Spleen (tissue), 11 donors: ENCODE data around the gene PTPRN2. TPM values are rescaled to one million over a fixed set of nuclear protein-coding genes. Genes with fewer than 3 reads are reported as not detected.

Experiments used
- DNase-seq: peaks from one replicate; pipeline ENCODE4 v3.0.0-alpha.2; 2020
- H3K27ac ChIP-seq, 8 donors: fragments of 200-600 bp; sonication (generic) in 7 of 8; 1 replicate in 4 of 8; 2 replicates in 4 of 8; pipeline versions ENCODE4 v1.5.0 to v1.8.0; 2016 to 2021; ENCODE audit warnings: inconsistent platforms in 4 of 8, mild to moderate bottlenecking in 4 of 8, moderate library complexity in 1 of 8
- H3K27me3 ChIP-seq, 7 donors: fragments of 200-600 bp; sonication (generic) in 6 of 7; replicated peaks in 1 of 7; 1 replicate in 4 of 7; 2 replicates in 3 of 7; pipeline versions ENCODE4 v1.5.0 to v1.8.0; 2016 to 2021; ENCODE audit warnings: inconsistent platforms in 3 of 7, mild to moderate bottlenecking in 1 of 7
- H3K36me3 ChIP-seq, 6 donors: fragments of 200-600 bp; sonication (generic) in 5 of 6; 1 replicate in 4 of 6; 2 replicates in 2 of 6; pipeline versions ENCODE4 v1.5.0 to v1.8.0; 2016 to 2021; ENCODE audit warnings: inconsistent platforms in 2 of 6
- H3K4me1 ChIP-seq, 6 donors: fragments of 200-600 bp; sonication (generic) in 5 of 6; 1 replicate in 3 of 6; 2 replicates in 3 of 6; pipeline versions ENCODE4 v1.5.0 to v1.8.0; 2016 to 2021; ENCODE audit warnings: inconsistent platforms in 3 of 6
- H3K4me3 ChIP-seq, 8 donors: fragments of 200-600 bp; sonication (generic) in 7 of 8; 1 replicate in 4 of 8; 2 replicates in 4 of 8; pipeline versions ENCODE4 v1.5.0 to v1.8.0; 2016 to 2021; ENCODE audit warnings: inconsistent platforms in 4 of 8, mild to moderate bottlenecking in 4 of 8, moderate library complexity in 2 of 8
- H3K9me3 ChIP-seq, 8 donors: fragments of 200-600 bp; sonication (generic) in 7 of 8; 1 replicate in 4 of 8; 2 replicates in 4 of 8; pipeline versions ENCODE4 v1.5.0 to v1.8.0; 2016 to 2021; ENCODE audit warnings: inconsistent platforms in 4 of 8
- POLR2A ChIP-seq, 3 donors: fragments of 450-650 bp; IDR thresholded peaks; one replicate each; pipeline ENCODE4 v1.5.1; 2017; ENCODE audit warnings: antibody characterized with exemption in 3 of 3, mild to moderate bottlenecking in 1 of 3
- POLR2AphosphoS5 ChIP-seq, 3 donors: sonication (generic); formaldehyde crosslinking; IDR thresholded peaks; one replicate each; pipeline ENCODE4 v1.5.1; 2017; ENCODE audit warnings: antibody characterized with exemption in 3 of 3
- WGBS, 5 donors: extraction: QIAGEN DNeasy Blood & Tissue Kit in 3 of 5; methylation state at CpG; one replicate each; pipeline versions ENCODE4 v1.1.5 to v1.1.7; 2013 to 2018; 5-methylcytosine and 5-hydroxymethylcytosine counted together
- intact Hi-C: fragments of 100-400 bp; cut with DNase I; formaldehyde crosslinking; loops from one replicate; pipeline ENCODE4 v1.15.0; 2023; ENCODE audit warnings: low total_unique reads
- polyA plus RNA-seq, 3 donors: library from polyadenylated mRNA; stranded (reverse); fragments of 200-250 nt; gene quantifications; one replicate each; pipeline ENCODE4 v1.2.1, GENCODE V29; 2013
- total RNA-seq, 7 donors: library from RNA; depleted of rRNA in 3 of 7; stranded (reverse); fragments of >200 nt in 3 of 7; fragmentation: NEBNext Ultra II Directional in 4 of 7; extraction: Animal tissue kit (Norgen Biotek cat#: 25700) in 4 of 7; gene quantifications; one replicate each; pipeline versions ENCODE4 v1.1.0 to v1.2.1, GENCODE V29; 2016 to 2021
- TF ChIP-seq, protein P1 (sequence below), 11 experiments: fragments of 200-600 bp in 7 of 11; fragments of 450-650 bp in 4 of 11; sonication (generic) in 4 of 11; IDR thresholded peaks in 8 of 11; conservative IDR thresholded peaks in 3 of 11; 1 replicate in 7 of 11; 2 replicates in 4 of 11; pipeline versions ENCODE4 v1.4.0 to v1.8.0; 2016 to 2021; ENCODE audit warnings: antibody characterized with exemption in 11 of 11, inconsistent platforms in 4 of 11, mild to moderate bottlenecking in 1 of 11
- donor health status: healthy with polysubstance abuse.
- donor health status: DM: no; HTN: no; CAD: no; lungs with moderate emphysema.
- donor health status: DM: no; HTN: no; CAD: no.
- donor health status: Bipolar disorder and iron deficiency.
- donor health status: healthy.
- donor health status: DM: no; HTN: no; CAD: no.
- donor health status: DM: yes; HTN: yes; CAD: no.

The PTPRN2 gene
- total and polyA plus RNA-seq, 10 donors = 7.0 to 22.8 (median 16.8) TPM

GRCh38 chr7:157611341-157611740 is 976.3 kb downstream of the PTPRN2 start:
- H3K27ac ChIP-seq = no peak overlapping the region
- intact Hi-C loops = no loop called here
- WGBS, 5 donors = 88 to 94% (median 92%) methylated on average over 18 of the region's 18 CpGs

DNA sequence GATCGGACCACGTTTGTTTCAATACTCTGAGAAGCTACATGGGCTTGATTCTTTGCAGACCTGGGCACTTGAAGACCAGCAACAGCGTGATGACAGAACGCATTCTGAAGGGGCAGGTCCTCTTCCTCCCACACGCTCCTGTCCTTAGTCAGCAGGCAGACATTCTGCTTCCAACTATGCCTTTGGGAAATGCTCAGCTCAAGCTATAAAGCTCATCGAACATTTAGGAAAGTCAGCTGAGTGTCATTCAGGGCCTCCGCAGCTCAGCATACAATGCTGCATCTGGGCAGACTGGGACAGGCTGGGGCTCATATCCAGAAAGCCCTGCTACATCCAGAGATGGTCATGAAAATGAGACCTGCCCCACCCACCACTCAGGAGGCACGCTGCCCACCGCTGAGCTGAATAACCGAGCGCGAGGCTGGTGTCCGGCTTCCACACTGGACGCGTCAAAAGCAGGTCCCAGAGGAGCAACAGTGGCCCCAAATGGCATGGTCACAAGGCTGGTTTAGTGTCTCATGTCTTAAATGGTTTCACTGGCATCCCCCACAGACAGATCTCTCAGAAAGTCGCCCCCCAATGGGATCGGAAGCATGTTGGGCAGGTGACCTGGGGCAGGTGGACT is 976.8 kb downstream of the PTPRN2 start:
- 86 to 95% (median 92%) methylated on average over 17 of the region's 17 CpGs for WGBS, 5 donors
- intact Hi-C loops = no loop called here
- no peak for DNase-seq

More at GRCh38 chr7:157611341-157611740, 976.3 kb downstream of the PTPRN2 start:
- H3K9me3 ChIP-seq = peaks cover 0 to 15% (median 0%) of the 10 kb centered on the region in 8 donors
- no peaks in the 10 kb centered on the region for H3K36me3 ChIP-seq
- H3K27me3 ChIP-seq = peaks cover 0 to 20% (median 0%) of the 10 kb centered on the region in 7 donors
- peaks cover 0 to 25% (median 11%) of the 10 kb centered on the region in 6 donors for H3K4me1 ChIP-seq
- TF ChIP-seq POLR2A (IDR thresholded peaks at IDR 0.05) (no peak), POLR2AphosphoS5 (IDR thresholded peaks at IDR 0.05) (no peak)
- TF ChIP-seq, protein P1, sequence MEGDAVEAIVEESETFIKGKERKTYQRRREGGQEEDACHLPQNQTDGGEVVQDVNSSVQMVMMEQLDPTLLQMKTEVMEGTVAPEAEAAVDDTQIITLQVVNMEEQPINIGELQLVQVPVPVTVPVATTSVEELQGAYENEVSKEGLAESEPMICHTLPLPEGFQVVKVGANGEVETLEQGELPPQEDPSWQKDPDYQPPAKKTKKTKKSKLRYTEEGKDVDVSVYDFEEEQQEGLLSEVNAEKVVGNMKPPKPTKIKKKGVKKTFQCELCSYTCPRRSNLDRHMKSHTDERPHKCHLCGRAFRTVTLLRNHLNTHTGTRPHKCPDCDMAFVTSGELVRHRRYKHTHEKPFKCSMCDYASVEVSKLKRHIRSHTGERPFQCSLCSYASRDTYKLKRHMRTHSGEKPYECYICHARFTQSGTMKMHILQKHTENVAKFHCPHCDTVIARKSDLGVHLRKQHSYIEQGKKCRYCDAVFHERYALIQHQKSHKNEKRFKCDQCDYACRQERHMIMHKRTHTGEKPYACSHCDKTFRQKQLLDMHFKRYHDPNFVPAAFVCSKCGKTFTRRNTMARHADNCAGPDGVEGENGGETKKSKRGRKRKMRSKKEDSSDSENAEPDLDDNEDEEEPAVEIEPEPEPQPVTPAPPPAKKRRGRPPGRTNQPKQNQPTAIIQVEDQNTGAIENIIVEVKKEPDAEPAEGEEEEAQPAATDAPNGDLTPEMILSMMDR (IDR thresholded peaks at IDR 0.05 in 8 of 11, conservative IDR thresholded peaks at IDR 0.05 in 3 of 11) = no peak
- H3K4me3 ChIP-seq = no peak overlapping the region
- no peak for DNase-seq

GRCh38 chr7:157609932-157610640 is 977.5 kb downstream of the PTPRN2 start:
- H3K9me3 ChIP-seq = peaks cover 0 to 15% (median 0%) of the 10 kb centered on the region in 8 donors
- intact Hi-C loops = no loop called here
- H3K4me1 ChIP-seq = peaks cover 0 to 25% (median 11%) of the 10 kb centered on the region in 6 donors
- TF ChIP-seq POLR2A (IDR thresholded peaks at IDR 0.05) = no peak
- TF ChIP-seq, protein P1 (IDR thresholded peaks at IDR 0.05 in 8 of 11, conservative IDR thresholded peaks at IDR 0.05 in 3 of 11) = no peak
- TF ChIP-seq POLR2AphosphoS5 (IDR thresholded peaks at IDR 0.05) = no peak
- WGBS, 5 donors = 88 to 93% (median 91%) methylated on average over 19 to 22 of the region's 22 CpGs
- peak; percentile 67 for DNase-seq
- H3K27ac ChIP-seq = no peak overlapping the region
- H3K36me3 ChIP-seq = no peaks in the 10 kb centered on the region
- no peak overlapping the region for H3K4me3 ChIP-seq
- H3K27me3 ChIP-seq = peaks cover 0 to 33% (median 0%) of the 10 kb centered on the region in 7 donors

More for the DNA sequence above, 976.8 kb downstream of the PTPRN2 start:
- TF ChIP-seq, protein P1 (IDR thresholded peaks at IDR 0.05 in 8 of 11, conservative IDR thresholded peaks at IDR 0.05 in 3 of 11) = no peak
- TF ChIP-seq POLR2A (IDR thresholded peaks at IDR 0.05) (no peak), POLR2AphosphoS5 (IDR thresholded peaks at IDR 0.05) (no peak)
- Histone ChIP-seq H3K27ac (no peak overlapping the region), H3K4me3 (no peak overlapping the region), H3K9me3 (peaks cover 0 to 15% (median 0%) of the 10 kb centered on the region in 8 donors), H3K4me1 (peaks cover 0 to 25% (median 11%) of the 10 kb centered on the region in 6 donors), H3K36me3 (no peaks in the 10 kb centered on the region), H3K27me3 (peaks cover 0 to 26% (median 0%) of the 10 kb centered on the region in 7 donors)

- Histone ChIP-seq H3K4me3 (no peak overlapping the region), H3K9me3 (peaks cover 0 to 15% (median 0%) of the 10 kb centered on the region in 8 donors), H3K27ac (no peak overlapping the region), H3K4me1 (peaks cover 0 to 25% (median 11%) of the 10 kb centered on the region in 6 donors), H3K36me3 (no peaks in the 10 kb centered on the region), H3K27me3 (peaks cover 0 to 35% (median 0%) of the 10 kb centered on the region in 7 donors)
- TF ChIP-seq POLR2AphosphoS5 (IDR thresholded peaks at IDR 0.05) (no peak), POLR2A (IDR thresholded peaks at IDR 0.05) (no peak)
- TF ChIP-seq, protein P1 (IDR thresholded peaks at IDR 0.05 in 8 of 11, conservative IDR thresholded peaks at IDR 0.05 in 3 of 11) = no peak
- WGBS, 5 donors = 91 to 97% (median 94%) methylated on average over 11 to 15 of the region's 15 CpGs
- intact Hi-C loops = no loop called here
- peak; percentile 49 for DNase-seq
Measured at GRCh38 chr7:157609516-157609915, 978.1 kb downstream of the PTPRN2 start.
